Measurements from ENCODE around the gene KIF1B.

DNA sequence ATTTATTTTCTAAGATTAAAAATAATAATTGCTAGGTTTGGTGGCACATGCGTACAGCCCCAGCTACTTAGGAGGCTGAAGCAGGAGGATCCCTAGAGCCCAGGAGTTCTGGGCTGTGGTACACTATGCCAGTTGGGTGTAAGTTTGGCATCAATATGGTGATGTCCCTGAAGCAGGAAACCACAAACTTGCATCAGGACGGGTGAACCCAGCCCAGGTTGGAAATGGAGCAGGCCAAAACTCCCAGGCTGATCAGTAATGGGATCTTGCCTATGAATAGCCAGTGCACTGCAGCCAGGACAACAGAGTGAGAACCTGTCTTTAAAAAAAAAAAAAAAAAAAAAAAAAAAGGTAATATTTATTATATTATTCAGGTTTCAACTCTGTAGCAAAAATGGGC, 96.1 kb downstream of the KIF1B start:
- TF ChIP-seq POLR2A (IDR thresholded peaks at IDR 0.05; ENCODE audit: borderline replicate concordance, extremely low read depth, insufficient read depth, insufficient read length) (no peak), ZNF274 (IDR thresholded peaks at IDR 0.05; ENCODE audit: low read depth, low read length) (no peak), YY1 (IDR thresholded peaks at IDR 0.05; ENCODE audit: extremely low read depth, insufficient replicate concordance, low read depth, low read length) (no peak), SRF (IDR thresholded peaks at IDR 0.05; ENCODE audit: low read depth) (no peak), SP1 (IDR thresholded peaks at IDR 0.05; ENCODE audit: low read depth) (no peak), EZH2 (IDR thresholded peaks at IDR 0.05) (no peak), ZFX (IDR thresholded peaks at IDR 0.05) (no peak), SIN3A (IDR thresholded peaks at IDR 0.05; ENCODE audit: low read depth) (no peak), EZH2phosphoT487 (IDR thresholded peaks at IDR 0.05; ENCODE audit: borderline replicate concordance) (no peak)
- TF ChIP-seq, protein P1, sequence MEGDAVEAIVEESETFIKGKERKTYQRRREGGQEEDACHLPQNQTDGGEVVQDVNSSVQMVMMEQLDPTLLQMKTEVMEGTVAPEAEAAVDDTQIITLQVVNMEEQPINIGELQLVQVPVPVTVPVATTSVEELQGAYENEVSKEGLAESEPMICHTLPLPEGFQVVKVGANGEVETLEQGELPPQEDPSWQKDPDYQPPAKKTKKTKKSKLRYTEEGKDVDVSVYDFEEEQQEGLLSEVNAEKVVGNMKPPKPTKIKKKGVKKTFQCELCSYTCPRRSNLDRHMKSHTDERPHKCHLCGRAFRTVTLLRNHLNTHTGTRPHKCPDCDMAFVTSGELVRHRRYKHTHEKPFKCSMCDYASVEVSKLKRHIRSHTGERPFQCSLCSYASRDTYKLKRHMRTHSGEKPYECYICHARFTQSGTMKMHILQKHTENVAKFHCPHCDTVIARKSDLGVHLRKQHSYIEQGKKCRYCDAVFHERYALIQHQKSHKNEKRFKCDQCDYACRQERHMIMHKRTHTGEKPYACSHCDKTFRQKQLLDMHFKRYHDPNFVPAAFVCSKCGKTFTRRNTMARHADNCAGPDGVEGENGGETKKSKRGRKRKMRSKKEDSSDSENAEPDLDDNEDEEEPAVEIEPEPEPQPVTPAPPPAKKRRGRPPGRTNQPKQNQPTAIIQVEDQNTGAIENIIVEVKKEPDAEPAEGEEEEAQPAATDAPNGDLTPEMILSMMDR (IDR thresholded peaks at IDR 0.05 in 2 of 3, conservative IDR thresholded peaks at IDR 0.05 in 1 of 3; ENCODE audit: borderline replicate concordance in 1 of 3, insufficient read depth in 1 of 3, low read depth in 2 of 3, low read length in 2 of 3) = no peak
- TF ChIP-seq, protein P2, sequence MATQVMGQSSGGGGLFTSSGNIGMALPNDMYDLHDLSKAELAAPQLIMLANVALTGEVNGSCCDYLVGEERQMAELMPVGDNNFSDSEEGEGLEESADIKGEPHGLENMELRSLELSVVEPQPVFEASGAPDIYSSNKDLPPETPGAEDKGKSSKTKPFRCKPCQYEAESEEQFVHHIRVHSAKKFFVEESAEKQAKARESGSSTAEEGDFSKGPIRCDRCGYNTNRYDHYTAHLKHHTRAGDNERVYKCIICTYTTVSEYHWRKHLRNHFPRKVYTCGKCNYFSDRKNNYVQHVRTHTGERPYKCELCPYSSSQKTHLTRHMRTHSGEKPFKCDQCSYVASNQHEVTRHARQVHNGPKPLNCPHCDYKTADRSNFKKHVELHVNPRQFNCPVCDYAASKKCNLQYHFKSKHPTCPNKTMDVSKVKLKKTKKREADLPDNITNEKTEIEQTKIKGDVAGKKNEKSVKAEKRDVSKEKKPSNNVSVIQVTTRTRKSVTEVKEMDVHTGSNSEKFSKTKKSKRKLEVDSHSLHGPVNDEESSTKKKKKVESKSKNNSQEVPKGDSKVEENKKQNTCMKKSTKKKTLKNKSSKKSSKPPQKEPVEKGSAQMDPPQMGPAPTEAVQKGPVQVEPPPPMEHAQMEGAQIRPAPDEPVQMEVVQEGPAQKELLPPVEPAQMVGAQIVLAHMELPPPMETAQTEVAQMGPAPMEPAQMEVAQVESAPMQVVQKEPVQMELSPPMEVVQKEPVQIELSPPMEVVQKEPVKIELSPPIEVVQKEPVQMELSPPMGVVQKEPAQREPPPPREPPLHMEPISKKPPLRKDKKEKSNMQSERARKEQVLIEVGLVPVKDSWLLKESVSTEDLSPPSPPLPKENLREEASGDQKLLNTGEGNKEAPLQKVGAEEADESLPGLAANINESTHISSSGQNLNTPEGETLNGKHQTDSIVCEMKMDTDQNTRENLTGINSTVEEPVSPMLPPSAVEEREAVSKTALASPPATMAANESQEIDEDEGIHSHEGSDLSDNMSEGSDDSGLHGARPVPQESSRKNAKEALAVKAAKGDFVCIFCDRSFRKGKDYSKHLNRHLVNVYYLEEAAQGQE (IDR thresholded peaks at IDR 0.05; ENCODE audit: low read depth) = no peak
- TF ChIP-seq, protein P3, sequence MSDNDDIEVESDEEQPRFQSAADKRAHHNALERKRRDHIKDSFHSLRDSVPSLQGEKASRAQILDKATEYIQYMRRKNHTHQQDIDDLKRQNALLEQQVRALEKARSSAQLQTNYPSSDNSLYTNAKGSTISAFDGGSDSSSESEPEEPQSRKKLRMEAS (IDR thresholded peaks at IDR 0.05) = no peak

Data from HCT116 (cell line).